SK-MEL-5 (cell line): ENCODE measurements around the gene FAM131C. TPM values are rescaled to one million over a fixed set of nuclear protein-coding genes. Genes with fewer than 3 reads are reported as not detected.
"Not testable (repeated sequence)": the region's sequence is repeated elsewhere in the genome, so short reads cannot be mapped to it uniquely, and the experiment has no call there.

Source experiments
- DNase-seq: peaks from one replicate; pipeline ENCODE4 v3.0.0-alpha.2; 2016; ENCODE audit warnings: low read depth, low spot score
- in situ Hi-C: cut with HindIII; loops from 2 replicates; pipeline ENCODE4 v1.10.0; 2016; ENCODE audit warnings: low sequenced_read_pairs, high pct_unique_total_duplicates, low pct_unique_long_range_greater_than_20kb
- total RNA-seq: library from RNA; depleted of rRNA; stranded (reverse); fragments of >200 nt; shearing (Covaris generic); gene quantifications from 2 replicates; pipeline ENCODE4 v1.2.3, GENCODE V29; 2014

The FAM131C gene
- total RNA-seq, 1 experiment from 2014 or later, result 0.26 TPM

- DNase-seq, result no peak
- in situ Hi-C loops, result no loop called here
These were observed 37.4 kb upstream of the FAM131C start for GRCh38 chr1:16110884-16111283.

GRCh38 chr1:16110456-16110855 lies 37.0 kb upstream of the FAM131C start:
- DNase-seq, result no peak
- in situ Hi-C loops, result no loop called here

- DNase-seq, result no peak
- in situ Hi-C loops, result no loop called here
These were observed 36.1 kb upstream of the FAM131C start for GRCh38 chr1:16109571-16109970.

- not testable (repeated sequence) for DNase-seq
These were observed 33.6 kb upstream of the FAM131C start for GRCh38 chr1:16107039-16107438.

GRCh38 chr1:16101623-16102022 lies 28.2 kb upstream of the FAM131C start:
- in situ Hi-C loops, result no loop called here
- no peak for DNase-seq

More at GRCh38 chr1:16107039-16107438, 33.6 kb upstream of the FAM131C start:
- in situ Hi-C loops, result not testable (repeated sequence)

- in situ Hi-C loops, result no loop called here
- no peak for DNase-seq
These were observed 26.0 kb upstream of the FAM131C start for GRCh38 chr1:16099412-16099811.

- DNase-seq, result no peak
- in situ Hi-C loops, result no loop called here
These were observed 22.0 kb upstream of the FAM131C start for GRCh38 chr1:16095447-16095846.

- DNase-seq, result no peak
- in situ Hi-C loops, result no loop called here
These were observed 21.2 kb upstream of the FAM131C start for GRCh38 chr1:16094453-16095158.

GRCh38 chr1:16093611-16094010 lies 20.2 kb upstream of the FAM131C start:
- DNase-seq, result no peak
- in situ Hi-C loops, result no loop called here

GRCh38 chr1:16092923-16093511 lies 19.6 kb upstream of the FAM131C start:
- DNase-seq, result no peak
- in situ Hi-C loops, result no loop called here

GRCh38 chr1:16092097-16092922 lies 18.9 kb upstream of the FAM131C start:
- in situ Hi-C loops, result no loop called here

GRCh38 chr1:16091296-16091695 lies 17.8 kb upstream of the FAM131C start:
- DNase-seq, result no peak
- in situ Hi-C loops, result no loop called here

More at GRCh38 chr1:16092097-16092922, 18.9 kb upstream of the FAM131C start:
- no peak for DNase-seq

- in situ Hi-C loops, result no loop called here
- DNase-seq, result no peak
These were observed 16.8 kb upstream of the FAM131C start for GRCh38 chr1:16090076-16090826.

- no peak for DNase-seq
- in situ Hi-C loops, result no loop called here
These were observed 15.5 kb upstream of the FAM131C start for GRCh38 chr1:16088996-16089395.

GRCh38 chr1:16088351-16088911 lies 15.0 kb upstream of the FAM131C start:
- in situ Hi-C loops, result no loop called here
- DNase-seq, result no peak

- in situ Hi-C loops, result no loop called here
- no peak for DNase-seq
These were observed 14.3 kb upstream of the FAM131C start for GRCh38 chr1:16087733-16088132.

GRCh38 chr1:16085522-16085921 lies 12.1 kb upstream of the FAM131C start:
- in situ Hi-C loops, result no loop called here
- DNase-seq, result no peak

GRCh38 chr1:16083486-16083885 lies 10.0 kb upstream of the FAM131C start:
- no peak for DNase-seq
- in situ Hi-C loops, result no loop called here
